Neural cell (in vitro differentiated cells): Measurements from ENCODE around the gene GPR146. TPM values are rescaled to one million over a fixed set of nuclear protein-coding genes. Genes with fewer than 3 reads are reported as not detected.

Source experiments
- H2AFZ ChIP-seq: fragments of 200-600, 300-800 bp; sonication (generic), shearing (Covaris generic); 2 replicates; pipeline ENCODE4 v1.6.0; 2014; ENCODE audit warnings: low read depth, mild to moderate bottlenecking, antibody characterized with exemption, low read length, moderate library complexity
- H3F3A ChIP-seq: fragments of 200-600 bp; shearing (Covaris generic); 2 replicates; pipeline ENCODE4 v1.6.1; 2016; ENCODE audit warnings: mild to moderate bottlenecking, moderate library complexity, mixed read lengths, antibody characterized with exemption, low read length; ENCODE audit not compliant: insufficient read depth, poor library complexity, severe bottlenecking
- H3K27ac ChIP-seq: fragments of 200-600, 300-800 bp; sonication (generic), shearing (Covaris generic); 2 replicates; pipeline ENCODE4 v1.5.1; 2014; ENCODE audit warnings: mild to moderate bottlenecking, low read length, moderate library complexity
- H3K27me3 ChIP-seq: fragments of 300-800, 200-600 bp; sonication (generic), shearing (Covaris generic); 2 replicates; pipeline ENCODE4 v1.6.0; 2014; ENCODE audit warnings: mild to moderate bottlenecking, low read depth, low read length, moderate library complexity; ENCODE audit not compliant: insufficient read depth
- H3K36me3 ChIP-seq: fragments of 300-800, 200-600 bp; sonication (generic), shearing (Covaris generic); 2 replicates; pipeline ENCODE4 v1.5.1; 2014; ENCODE audit warnings: mild to moderate bottlenecking, antibody characterized with exemption, low read length, moderate library complexity; ENCODE audit not compliant: insufficient read depth
- H3K4me2 ChIP-seq: fragments of 300-800, 200-600 bp; sonication (generic), shearing (Covaris generic); 2 replicates; pipeline ENCODE4 v1.6.0; 2014; ENCODE audit warnings: mild to moderate bottlenecking, low read length
- H3K4me3 ChIP-seq: fragments of 300-800, 200-600 bp; sonication (generic), shearing (Covaris generic); 2 replicates; pipeline ENCODE4 v1.5.1; 2014; ENCODE audit warnings: mild to moderate bottlenecking, low read length, moderate library complexity
- H3K79me2 ChIP-seq: fragments of 200-600 bp; shearing (Covaris generic); replicated peaks from 2 replicates; pipeline ENCODE4 v1.6.0; 2014; ENCODE audit warnings: mild to moderate bottlenecking, low read length, moderate library complexity; ENCODE audit not compliant: insufficient read depth
- H3K9ac ChIP-seq: fragments of 300-800, 200-600 bp; sonication (generic), shearing (Covaris generic); 2 replicates; pipeline ENCODE4 v1.6.1; 2016; ENCODE audit warnings: mild to moderate bottlenecking, low read length, mixed read lengths
- H3K9me2 ChIP-seq: fragments of 200-600 bp; shearing (Covaris generic); 2 replicates; pipeline ENCODE4 v1.6.1; 2016; ENCODE audit warnings: mild to moderate bottlenecking, low read length, mixed read lengths; ENCODE audit not compliant: insufficient read depth
- H3K9me3 ChIP-seq: fragments of 200-600, 300-800 bp; sonication (generic), shearing (Covaris generic); 2 replicates; pipeline ENCODE4 v1.6.1; 2016; ENCODE audit warnings: mild to moderate bottlenecking, mixed run types, low read length, moderate library complexity, mixed read lengths
- H4K20me1 ChIP-seq: fragments of 200-600 bp; shearing (Covaris generic); 2 replicates; pipeline ENCODE4 v1.6.1; 2016; ENCODE audit warnings: mild to moderate bottlenecking, mixed run types; ENCODE audit not compliant: insufficient read depth
- EP300 ChIP-seq: fragments of 450-650 bp; conservative IDR thresholded peaks from 2 replicates; pipeline ENCODE4 v1.6.1; 2014; ENCODE audit warnings: antibody characterized with exemption, mild to moderate bottlenecking, moderate library complexity; ENCODE audit not compliant: poor library complexity, severe bottlenecking
- EZH2 ChIP-seq: fragments of 200-600, 300-800 bp; shearing (Covaris generic), sonication (generic); IDR thresholded peaks from 2 replicates; pipeline ENCODE4 v1.6.1; 2014; ENCODE audit warnings: antibody characterized with exemption, low read length, borderline replicate concordance, mild to moderate bottlenecking; ENCODE audit not compliant: insufficient read depth, poor library complexity, severe bottlenecking
- MXI1 ChIP-seq: fragments of 450-650 bp; conservative IDR thresholded peaks from 2 replicates; pipeline ENCODE4 v1.6.1; 2014; ENCODE audit warnings: antibody characterized with exemption, mild to moderate bottlenecking; ENCODE audit not compliant: poor library complexity, severe bottlenecking
- POLR2AphosphoS5 ChIP-seq: IDR thresholded peaks from 2 replicates; pipeline ENCODE4 v1.6.1; 2012
- RAD21 ChIP-seq: fragments of 450-650 bp; conservative IDR thresholded peaks from 2 replicates; pipeline ENCODE4 v1.6.1; 2014; ENCODE audit warnings: antibody characterized with exemption, mild to moderate bottlenecking, moderate library complexity
- SMC3 ChIP-seq: fragments of 450-650 bp; conservative IDR thresholded peaks from 2 replicates; pipeline ENCODE4 v1.6.1; 2014; ENCODE audit warnings: antibody characterized with exemption, mild to moderate bottlenecking, moderate library complexity; ENCODE audit not compliant: poor library complexity
- TAF1 ChIP-seq: IDR thresholded peaks from 2 replicates; pipeline ENCODE4 v1.6.1; 2012; ENCODE audit warnings: low read depth
- polyA plus RNA-seq: library from polyadenylated mRNA; depleted of rRNA; stranded (reverse); fragments of >200 nt; gene quantifications from 2 replicates; pipeline ENCODE4 v1.2.3, GENCODE V29; 2014
- TF ChIP-seq, protein P1 (sequence below): fragments of 450-650 bp; IDR thresholded peaks from 2 replicates; pipeline ENCODE4 v1.5.1; 2014; ENCODE audit warnings: antibody characterized with exemption, mild to moderate bottlenecking, moderate library complexity; ENCODE audit not compliant: poor library complexity, severe bottlenecking
- TF ChIP-seq, protein P2 (sequence below): IDR thresholded peaks from 2 replicates; pipeline ENCODE4 v1.6.1; 2012; ENCODE audit warnings: borderline replicate concordance

The GPR146 gene
- polyA plus RNA-seq, 1 donor from 2014 or later: not detected

DNA sequence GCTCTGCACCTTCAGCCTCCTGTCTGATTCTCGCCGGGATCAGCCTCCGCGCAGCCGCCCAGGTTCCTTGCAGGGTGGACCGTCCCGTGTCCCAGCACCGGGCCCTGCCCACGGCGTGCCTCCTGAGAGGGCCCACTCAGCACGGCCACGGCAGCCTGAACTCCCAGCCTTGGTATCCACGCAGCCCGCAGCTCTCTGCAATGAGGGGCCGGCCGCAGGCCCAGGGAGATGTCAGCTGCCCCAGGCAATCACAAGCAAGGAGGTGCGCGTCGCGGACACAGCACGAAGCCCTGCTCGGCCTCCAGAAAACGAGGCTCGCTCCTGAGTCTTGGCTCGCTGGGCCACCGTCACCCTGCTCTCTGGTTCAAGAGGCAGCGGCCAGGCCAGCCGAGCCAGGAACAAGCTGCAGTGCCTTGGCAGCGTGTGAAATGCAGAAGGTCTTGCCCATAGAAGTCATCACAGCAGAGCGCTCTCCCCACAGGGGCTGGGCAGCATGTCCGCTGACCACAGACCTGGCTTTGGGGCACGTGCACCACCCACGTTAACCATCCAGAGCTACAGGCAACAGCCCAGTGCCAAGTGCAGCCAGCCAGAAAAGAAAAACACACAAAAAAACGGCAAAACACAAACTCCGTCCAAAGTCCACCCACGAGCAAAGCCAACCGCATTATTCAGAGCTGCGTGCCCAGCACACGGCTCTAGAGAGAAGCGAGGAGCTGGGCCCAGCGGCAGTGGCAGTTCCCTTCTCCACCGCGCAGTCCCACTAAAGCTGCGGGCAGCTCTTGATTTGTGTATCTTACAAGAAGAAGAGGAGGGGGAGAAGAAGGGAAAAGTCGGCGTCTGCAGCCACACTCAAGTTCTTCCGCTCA is 57.5 kb downstream of the GPR146 start:
- Histone ChIP-seq H3K9me3 (no peaks in the 10 kb centered on the region), H3K27ac (no peak overlapping the region), H3K36me3 (no peaks in the 10 kb centered on the region), H3K9me2 (no peaks in the 10 kb centered on the region), H4K20me1 (no peaks in the 10 kb centered on the region), H3K4me3 (no peak overlapping the region), H3K79me2 (no peaks in the 10 kb centered on the region), H2AFZ (no peak overlapping the region), H3F3A (no peaks in the 10 kb centered on the region), H3K9ac (no peak overlapping the region), H3K27me3 (no peaks in the 10 kb centered on the region), H3K4me2 (no peak overlapping the region)
- TF ChIP-seq SMC3: no peak
- TF ChIP-seq EP300: no peak
- TF ChIP-seq TAF1: no peak
- no peak for TF ChIP-seq MXI1
- TF ChIP-seq POLR2AphosphoS5: no peak
- TF ChIP-seq EZH2: no peak
- TF ChIP-seq, protein P1, sequence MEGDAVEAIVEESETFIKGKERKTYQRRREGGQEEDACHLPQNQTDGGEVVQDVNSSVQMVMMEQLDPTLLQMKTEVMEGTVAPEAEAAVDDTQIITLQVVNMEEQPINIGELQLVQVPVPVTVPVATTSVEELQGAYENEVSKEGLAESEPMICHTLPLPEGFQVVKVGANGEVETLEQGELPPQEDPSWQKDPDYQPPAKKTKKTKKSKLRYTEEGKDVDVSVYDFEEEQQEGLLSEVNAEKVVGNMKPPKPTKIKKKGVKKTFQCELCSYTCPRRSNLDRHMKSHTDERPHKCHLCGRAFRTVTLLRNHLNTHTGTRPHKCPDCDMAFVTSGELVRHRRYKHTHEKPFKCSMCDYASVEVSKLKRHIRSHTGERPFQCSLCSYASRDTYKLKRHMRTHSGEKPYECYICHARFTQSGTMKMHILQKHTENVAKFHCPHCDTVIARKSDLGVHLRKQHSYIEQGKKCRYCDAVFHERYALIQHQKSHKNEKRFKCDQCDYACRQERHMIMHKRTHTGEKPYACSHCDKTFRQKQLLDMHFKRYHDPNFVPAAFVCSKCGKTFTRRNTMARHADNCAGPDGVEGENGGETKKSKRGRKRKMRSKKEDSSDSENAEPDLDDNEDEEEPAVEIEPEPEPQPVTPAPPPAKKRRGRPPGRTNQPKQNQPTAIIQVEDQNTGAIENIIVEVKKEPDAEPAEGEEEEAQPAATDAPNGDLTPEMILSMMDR: no peak
- TF ChIP-seq, protein P2, sequence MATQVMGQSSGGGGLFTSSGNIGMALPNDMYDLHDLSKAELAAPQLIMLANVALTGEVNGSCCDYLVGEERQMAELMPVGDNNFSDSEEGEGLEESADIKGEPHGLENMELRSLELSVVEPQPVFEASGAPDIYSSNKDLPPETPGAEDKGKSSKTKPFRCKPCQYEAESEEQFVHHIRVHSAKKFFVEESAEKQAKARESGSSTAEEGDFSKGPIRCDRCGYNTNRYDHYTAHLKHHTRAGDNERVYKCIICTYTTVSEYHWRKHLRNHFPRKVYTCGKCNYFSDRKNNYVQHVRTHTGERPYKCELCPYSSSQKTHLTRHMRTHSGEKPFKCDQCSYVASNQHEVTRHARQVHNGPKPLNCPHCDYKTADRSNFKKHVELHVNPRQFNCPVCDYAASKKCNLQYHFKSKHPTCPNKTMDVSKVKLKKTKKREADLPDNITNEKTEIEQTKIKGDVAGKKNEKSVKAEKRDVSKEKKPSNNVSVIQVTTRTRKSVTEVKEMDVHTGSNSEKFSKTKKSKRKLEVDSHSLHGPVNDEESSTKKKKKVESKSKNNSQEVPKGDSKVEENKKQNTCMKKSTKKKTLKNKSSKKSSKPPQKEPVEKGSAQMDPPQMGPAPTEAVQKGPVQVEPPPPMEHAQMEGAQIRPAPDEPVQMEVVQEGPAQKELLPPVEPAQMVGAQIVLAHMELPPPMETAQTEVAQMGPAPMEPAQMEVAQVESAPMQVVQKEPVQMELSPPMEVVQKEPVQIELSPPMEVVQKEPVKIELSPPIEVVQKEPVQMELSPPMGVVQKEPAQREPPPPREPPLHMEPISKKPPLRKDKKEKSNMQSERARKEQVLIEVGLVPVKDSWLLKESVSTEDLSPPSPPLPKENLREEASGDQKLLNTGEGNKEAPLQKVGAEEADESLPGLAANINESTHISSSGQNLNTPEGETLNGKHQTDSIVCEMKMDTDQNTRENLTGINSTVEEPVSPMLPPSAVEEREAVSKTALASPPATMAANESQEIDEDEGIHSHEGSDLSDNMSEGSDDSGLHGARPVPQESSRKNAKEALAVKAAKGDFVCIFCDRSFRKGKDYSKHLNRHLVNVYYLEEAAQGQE: no peak
- no peak for TF ChIP-seq RAD21

GRCh38 chr7:1103009-1103788 is 58.9 kb downstream of the GPR146 start:
- TF ChIP-seq RAD21: no peak
- no peak for TF ChIP-seq TAF1
- Histone ChIP-seq H4K20me1 (no peaks in the 10 kb centered on the region), H3F3A (no peaks in the 10 kb centered on the region), H2AFZ (no peak overlapping the region), H3K27me3 (no peaks in the 10 kb centered on the region), H3K9me2 (no peaks in the 10 kb centered on the region), H3K9me3 (no peaks in the 10 kb centered on the region), H3K79me2 (no peaks in the 10 kb centered on the region), H3K4me3 (no peak overlapping the region), H3K9ac (no peak overlapping the region), H3K27ac (no peak overlapping the region), H3K4me2 (no peak overlapping the region), H3K36me3 (no peaks in the 10 kb centered on the region)
